ENCODE results near the gene CORT.

DNA sequence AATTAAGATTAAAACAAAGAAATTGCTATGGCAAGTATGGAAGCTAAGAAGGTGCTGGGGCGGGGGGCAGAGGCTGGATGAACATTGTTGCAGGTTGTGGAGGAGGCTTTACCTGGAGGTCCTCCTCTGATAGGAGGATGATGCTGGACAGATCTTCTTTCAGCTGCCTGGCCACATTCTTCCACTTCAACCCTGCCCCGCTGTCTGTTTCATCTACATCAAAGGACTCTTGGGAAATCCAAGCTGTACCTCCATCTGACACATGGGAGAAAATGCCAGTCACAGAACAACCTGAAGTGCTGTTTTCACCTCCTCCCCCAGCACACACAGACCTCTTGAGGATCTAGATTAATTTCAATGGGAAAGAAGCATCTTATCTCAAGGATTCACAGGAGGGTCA, 17.2 kb downstream of the CORT start:
- TF ChIP-seq, protein P1, sequence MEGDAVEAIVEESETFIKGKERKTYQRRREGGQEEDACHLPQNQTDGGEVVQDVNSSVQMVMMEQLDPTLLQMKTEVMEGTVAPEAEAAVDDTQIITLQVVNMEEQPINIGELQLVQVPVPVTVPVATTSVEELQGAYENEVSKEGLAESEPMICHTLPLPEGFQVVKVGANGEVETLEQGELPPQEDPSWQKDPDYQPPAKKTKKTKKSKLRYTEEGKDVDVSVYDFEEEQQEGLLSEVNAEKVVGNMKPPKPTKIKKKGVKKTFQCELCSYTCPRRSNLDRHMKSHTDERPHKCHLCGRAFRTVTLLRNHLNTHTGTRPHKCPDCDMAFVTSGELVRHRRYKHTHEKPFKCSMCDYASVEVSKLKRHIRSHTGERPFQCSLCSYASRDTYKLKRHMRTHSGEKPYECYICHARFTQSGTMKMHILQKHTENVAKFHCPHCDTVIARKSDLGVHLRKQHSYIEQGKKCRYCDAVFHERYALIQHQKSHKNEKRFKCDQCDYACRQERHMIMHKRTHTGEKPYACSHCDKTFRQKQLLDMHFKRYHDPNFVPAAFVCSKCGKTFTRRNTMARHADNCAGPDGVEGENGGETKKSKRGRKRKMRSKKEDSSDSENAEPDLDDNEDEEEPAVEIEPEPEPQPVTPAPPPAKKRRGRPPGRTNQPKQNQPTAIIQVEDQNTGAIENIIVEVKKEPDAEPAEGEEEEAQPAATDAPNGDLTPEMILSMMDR (IDR thresholded peaks at IDR 0.05), result no peak
- TF ChIP-seq POLR2A (IDR thresholded peaks at IDR 0.05) (no peak), POLR2AphosphoS5 (IDR thresholded peaks at IDR 0.05) (no peak)
